Left ventricle myocardium inferior (tissue), 1 donor: Measurements from ENCODE around the gene KCNK3. TPM values are rescaled to one million over a fixed set of nuclear protein-coding genes. Genes with fewer than 3 reads are reported as not detected.
A peak's percentile ranks its signal among the peaks of the same experiment; 100 is the strongest.

Experiments used
- DNase-seq: peaks from one replicate; pipeline ENCODE4 v3.0.0-alpha.2; 2020
- H3K27ac ChIP-seq: fragments of 200-600 bp; replicated peaks from 2 replicates; pipeline ENCODE4 v1.8.0; 2021
- H3K27me3 ChIP-seq: fragments of 200-600 bp; 2 replicates; pipeline ENCODE4 v1.8.0; 2021; ENCODE audit warnings: low read depth
- H3K36me3 ChIP-seq: fragments of 200-600 bp; 2 replicates; pipeline ENCODE4 v1.8.0; 2021
- H3K4me1 ChIP-seq: fragments of 200-600 bp; 2 replicates; pipeline ENCODE4 v1.8.0; 2021
- H3K4me3 ChIP-seq: fragments of 200-600 bp; 2 replicates; pipeline ENCODE4 v1.8.0; 2021; ENCODE audit warnings: mild to moderate bottlenecking, moderate library complexity
- H3K9me3 ChIP-seq: fragments of 200-600 bp; replicated peaks from 2 replicates; pipeline ENCODE4 v1.8.0; 2021
- intact Hi-C: fragments of 100-400 bp; cut with micrococcal nuclease; formaldehyde crosslinking; loops from one replicate; pipeline ENCODE4 v1.11.0; 2022
- total RNA-seq: library from RNA; stranded (reverse); fragmentation: NEBNext Ultra II Directional; extraction: Animal tissue kit (Norgen Biotek cat#: 25700); gene quantifications from one replicate; pipeline ENCODE4 v1.2.1, GENCODE V29; 2021
- TF ChIP-seq, protein P1 (sequence below): fragments of 200-600 bp; IDR thresholded peaks from 2 replicates; pipeline ENCODE4 v1.8.0; 2021; ENCODE audit warnings: antibody characterized with exemption, mild to moderate bottlenecking, borderline replicate concordance
- donor health status: DM: no; HTN: yes; CAD: no; lungs with severe emphysema.

Gene KCNK3
- total RNA-seq, 1 donor from 2014 or later, result 3.2 TPM

DNA sequence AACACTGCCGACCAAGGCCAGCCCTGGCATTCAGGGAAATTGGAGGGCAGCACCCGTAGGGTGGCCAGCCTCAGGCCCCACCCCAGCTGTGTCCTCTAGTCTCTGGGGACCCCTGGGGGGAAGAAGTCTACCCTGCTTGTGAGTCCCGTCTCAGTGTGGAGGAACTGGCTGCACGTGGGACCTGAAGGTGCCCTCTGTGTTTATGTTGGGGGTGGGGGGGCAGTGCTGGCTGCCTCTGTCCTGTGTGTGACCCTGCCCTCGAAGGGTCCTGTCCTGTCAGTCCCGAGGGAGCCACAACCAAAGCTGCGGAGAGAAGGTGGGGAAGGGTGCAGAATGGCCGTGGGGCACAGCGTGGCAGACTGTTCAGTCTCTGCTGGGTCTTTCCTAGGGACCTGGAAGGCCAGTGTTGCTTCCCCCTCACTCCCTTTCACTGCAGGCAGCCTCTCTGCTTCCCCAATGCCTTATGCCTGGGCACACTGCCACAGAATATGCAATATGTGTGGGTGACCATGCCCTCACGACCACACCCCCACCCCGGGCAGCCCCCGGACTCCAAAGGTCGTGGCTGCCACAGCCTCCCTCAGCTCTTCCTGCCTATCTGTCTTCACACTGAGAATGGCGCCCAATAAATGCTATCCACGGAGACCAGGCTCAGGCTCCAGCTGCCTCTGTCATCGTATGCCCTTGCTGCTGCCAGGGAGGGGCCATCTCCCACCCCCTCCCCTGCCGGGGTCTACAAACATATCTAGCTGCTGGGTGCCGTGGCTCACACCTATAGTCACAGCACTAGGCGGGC lies 38.2 kb downstream of the KCNK3 start:
- intact Hi-C loops, result no loop called here

DNA sequence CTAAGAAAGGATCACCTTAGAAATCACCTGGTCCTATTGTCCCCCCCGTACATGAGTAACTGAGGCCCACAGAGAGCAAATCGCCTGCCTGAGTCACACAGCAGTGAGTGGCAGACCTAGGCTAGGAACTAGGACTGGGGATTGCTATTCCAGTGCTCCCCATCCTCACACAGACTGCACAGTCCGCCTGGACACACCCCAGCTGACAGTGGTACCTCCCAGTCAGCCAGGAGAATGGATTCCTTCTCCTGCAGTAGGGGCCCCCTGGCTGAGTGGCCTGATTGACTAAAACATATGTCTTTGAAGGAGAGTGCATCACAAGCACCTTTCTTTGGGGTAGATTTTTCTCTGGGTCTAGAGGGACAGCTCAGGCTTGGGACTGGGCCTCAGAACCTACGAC lies 39.2 kb downstream of the KCNK3 start:
- H3K9me3 ChIP-seq, result no peaks in the 10 kb centered on the region
- no peak overlapping the region for H3K4me3 ChIP-seq
- H3K36me3 ChIP-seq, result no peaks in the 10 kb centered on the region
- TF ChIP-seq, protein P1, sequence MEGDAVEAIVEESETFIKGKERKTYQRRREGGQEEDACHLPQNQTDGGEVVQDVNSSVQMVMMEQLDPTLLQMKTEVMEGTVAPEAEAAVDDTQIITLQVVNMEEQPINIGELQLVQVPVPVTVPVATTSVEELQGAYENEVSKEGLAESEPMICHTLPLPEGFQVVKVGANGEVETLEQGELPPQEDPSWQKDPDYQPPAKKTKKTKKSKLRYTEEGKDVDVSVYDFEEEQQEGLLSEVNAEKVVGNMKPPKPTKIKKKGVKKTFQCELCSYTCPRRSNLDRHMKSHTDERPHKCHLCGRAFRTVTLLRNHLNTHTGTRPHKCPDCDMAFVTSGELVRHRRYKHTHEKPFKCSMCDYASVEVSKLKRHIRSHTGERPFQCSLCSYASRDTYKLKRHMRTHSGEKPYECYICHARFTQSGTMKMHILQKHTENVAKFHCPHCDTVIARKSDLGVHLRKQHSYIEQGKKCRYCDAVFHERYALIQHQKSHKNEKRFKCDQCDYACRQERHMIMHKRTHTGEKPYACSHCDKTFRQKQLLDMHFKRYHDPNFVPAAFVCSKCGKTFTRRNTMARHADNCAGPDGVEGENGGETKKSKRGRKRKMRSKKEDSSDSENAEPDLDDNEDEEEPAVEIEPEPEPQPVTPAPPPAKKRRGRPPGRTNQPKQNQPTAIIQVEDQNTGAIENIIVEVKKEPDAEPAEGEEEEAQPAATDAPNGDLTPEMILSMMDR, result no peak
- DNase-seq, result no peak
- intact Hi-C loops, result no loop called here
- H3K27me3 ChIP-seq, result peaks cover 22% of the 10 kb centered on the region
- peaks cover 14% of the 10 kb centered on the region for H3K4me1 ChIP-seq
- H3K27ac ChIP-seq, result no peak overlapping the region

More for the DNA sequence above, 38.2 kb downstream of the KCNK3 start:
- Histone ChIP-seq H3K4me1 (peaks cover 6% of the 10 kb centered on the region), H3K4me3 (no peak overlapping the region), H3K36me3 (no peaks in the 10 kb centered on the region), H3K9me3 (no peaks in the 10 kb centered on the region), H3K27me3 (peaks cover 24% of the 10 kb centered on the region), H3K27ac (no peak overlapping the region)
- no peak for DNase-seq
- TF ChIP-seq, protein P1, result no peak

DNA sequence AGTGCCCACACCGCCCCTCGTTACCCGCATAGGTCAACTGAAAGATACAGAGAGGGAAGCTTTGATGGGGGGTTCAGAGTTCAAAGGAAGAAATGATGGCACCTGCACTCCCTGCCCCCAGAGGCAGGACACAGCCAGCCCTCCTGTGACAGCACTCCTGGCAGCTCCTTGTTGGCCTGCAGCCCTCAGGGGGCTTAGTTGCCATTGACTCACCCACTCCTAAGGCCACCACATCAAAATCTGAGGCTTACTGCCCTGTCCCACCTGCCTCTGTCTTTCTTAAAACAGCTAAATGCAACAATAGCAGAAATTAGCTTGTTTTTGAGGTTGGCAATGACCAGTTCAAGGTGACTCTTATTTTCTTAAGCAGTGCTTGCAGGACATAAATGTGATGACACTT lies 39.9 kb downstream of the KCNK3 start:
- TF ChIP-seq, protein P1, result no peak
- intact Hi-C loops, result no loop called here
- H3K27ac ChIP-seq, result no peak overlapping the region
- no peaks in the 10 kb centered on the region for H3K36me3 ChIP-seq
- no peaks in the 10 kb centered on the region for H3K9me3 ChIP-seq
- peaks cover 14% of the 10 kb centered on the region for H3K4me1 ChIP-seq
- DNase-seq, result no peak
- peaks cover 15% of the 10 kb centered on the region for H3K27me3 ChIP-seq
- no peak overlapping the region for H3K4me3 ChIP-seq

DNA sequence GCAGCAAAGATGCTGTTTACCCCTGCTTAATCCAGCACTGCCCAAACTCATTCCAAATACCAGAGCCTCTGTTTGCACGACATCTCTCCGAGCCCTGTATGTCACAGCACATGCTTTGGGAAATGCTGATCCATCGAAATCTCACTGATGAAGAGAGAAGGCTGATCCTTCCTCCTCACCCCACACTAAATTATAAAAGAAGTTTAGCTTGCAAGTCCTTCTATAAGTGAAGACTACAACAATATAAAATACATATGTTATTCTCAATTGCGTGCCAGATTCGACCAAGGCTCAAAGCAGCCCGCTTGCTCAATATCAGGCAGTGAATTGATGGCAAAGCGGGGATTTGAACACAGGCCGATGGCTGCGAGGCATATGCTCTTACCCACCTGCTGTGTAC lies 40.9 kb downstream of the KCNK3 start:
- Histone ChIP-seq H3K9me3 (no peaks in the 10 kb centered on the region), H3K36me3 (no peaks in the 10 kb centered on the region), H3K27ac (no peak overlapping the region), H3K27me3 (peaks cover 5% of the 10 kb centered on the region), H3K4me1 (peaks cover 14% of the 10 kb centered on the region), H3K4me3 (no peak overlapping the region)
- intact Hi-C loops, result no loop called here
- TF ChIP-seq, protein P1, result no peak
- no peak for DNase-seq

DNA sequence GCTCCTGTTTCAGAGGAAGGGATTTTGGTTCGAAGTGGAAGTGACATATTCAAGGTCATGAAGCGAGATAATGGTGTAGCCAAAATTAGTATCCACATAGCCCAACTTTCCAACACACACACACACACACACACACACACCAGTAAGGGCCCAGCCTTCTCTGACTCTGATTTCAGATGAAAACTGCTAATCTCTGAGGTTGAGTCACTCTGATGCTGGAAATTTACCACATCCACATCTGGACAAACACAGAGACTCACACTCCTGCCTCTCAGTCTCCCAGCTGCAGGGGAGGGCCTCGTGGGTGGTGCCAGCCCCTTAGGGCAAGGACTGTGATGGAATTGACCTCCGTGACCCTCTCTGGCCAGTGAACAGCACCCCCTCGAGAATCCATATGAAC lies 42.6 kb downstream of the KCNK3 start:
- Histone ChIP-seq H3K4me3 (no peak overlapping the region), H3K36me3 (no peaks in the 10 kb centered on the region), H3K27ac (peak overlapping the region; percentile 42), H3K27me3 (no peaks in the 10 kb centered on the region), H3K4me1 (peaks cover 14% of the 10 kb centered on the region), H3K9me3 (no peaks in the 10 kb centered on the region)
- no peak for DNase-seq
- intact Hi-C loops, result no loop called here
- TF ChIP-seq, protein P1, result no peak
